HG03045 (cell line): Measurements from ENCODE around the gene C22orf39.
"Not testable (repeated sequence)": the region's sequence is repeated elsewhere in the genome, so short reads cannot be mapped to it uniquely, and the experiment has no call there.

Experiments
- ATAC-seq: cut with Tn5 transposase; IDR thresholded peaks from one replicate; pipeline ENCODE4 v1.9.1; 2021; ENCODE audit warnings: mild to moderate bottlenecking, moderate library complexity; ENCODE audit not compliant: unreplicated experiment

C22orf39 gene

GRCh38 chr22:19455033-19455432 is 7.5 kb upstream of the C22orf39 start:
- ATAC-seq, result no peak

GRCh38 chr22:19454156-19454555 is 6.6 kb upstream of the C22orf39 start:
- no peak for ATAC-seq

DNA sequence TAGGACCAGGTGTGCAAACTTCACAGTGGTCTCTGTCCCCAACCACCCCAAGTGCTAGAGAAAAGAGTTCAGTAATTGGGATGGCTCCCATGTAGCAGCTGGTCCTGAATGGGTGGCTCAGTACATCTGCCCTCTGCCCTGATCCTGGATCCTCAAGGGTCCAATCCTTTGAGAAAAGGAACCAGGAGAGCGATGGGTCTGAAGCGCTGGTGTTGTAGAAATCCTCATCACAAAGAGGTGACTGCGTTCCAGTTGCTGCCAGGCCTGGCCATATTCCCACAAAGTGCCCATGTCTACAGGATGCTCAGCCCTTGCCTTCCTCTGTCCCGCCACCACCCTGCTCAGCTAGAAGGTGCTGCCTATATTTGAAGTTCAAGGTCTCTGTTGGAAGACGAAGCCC is 6.2 kb upstream of the C22orf39 start:
- no peak for ATAC-seq

DNA sequence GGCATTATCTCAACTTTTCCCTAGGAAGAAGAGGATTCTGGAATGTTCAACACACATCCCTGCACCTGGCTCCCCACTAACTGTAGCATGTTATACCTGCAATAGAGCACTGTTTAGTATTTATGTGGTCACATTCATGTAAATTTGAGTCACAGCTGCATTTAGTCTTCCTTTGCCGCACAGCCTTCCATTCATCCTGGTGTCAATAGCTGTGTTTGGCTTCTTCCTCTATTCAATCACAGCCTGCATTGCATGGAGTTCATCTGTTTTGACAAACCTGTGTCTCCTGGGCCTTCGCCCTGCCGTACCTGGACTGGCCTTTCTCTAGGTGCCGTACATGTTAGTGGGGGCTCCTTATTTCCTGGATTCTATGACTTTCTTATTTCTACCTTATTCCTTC is 4.1 kb upstream of the C22orf39 start:
- no peak for ATAC-seq

DNA sequence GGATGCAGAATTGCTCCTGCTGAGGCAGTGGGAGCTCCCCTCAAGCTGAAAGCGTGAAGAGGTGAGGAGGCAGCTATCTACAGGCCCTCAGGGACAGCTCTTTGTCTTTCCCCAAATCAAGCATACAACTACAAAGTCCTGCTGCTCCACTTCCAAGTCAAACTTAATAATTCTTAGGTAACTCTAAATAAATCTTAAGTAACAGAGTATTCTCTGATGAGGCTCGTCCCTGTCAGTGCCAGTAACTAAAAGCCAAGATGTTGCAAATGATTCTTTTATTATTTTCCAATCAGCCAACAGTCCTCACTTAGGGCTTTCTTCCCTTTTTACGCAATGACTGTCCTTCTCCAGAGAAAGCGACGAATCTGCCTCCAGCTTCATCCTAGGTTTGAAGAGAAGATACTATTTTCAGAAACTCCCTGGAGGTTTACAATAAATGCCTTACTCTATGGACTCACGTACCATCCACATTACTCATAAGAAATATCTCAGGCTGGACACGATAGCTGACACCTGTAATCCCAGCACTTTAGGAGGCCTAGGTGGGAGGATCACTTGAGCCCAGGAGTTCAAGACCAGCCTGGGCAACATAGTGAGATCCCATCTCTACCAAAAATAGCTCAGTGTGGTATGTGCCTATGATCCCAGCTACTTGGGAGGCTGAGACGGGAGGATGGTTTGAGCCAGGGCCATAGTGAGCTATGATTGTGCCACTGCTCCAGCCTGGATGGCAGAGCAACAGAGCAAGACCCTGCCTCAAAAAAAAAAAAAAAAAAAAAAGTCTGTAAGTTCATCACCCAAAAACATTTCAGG is 3.1 kb upstream of the C22orf39 start:
- no peak for ATAC-seq

- no peak for ATAC-seq
These were observed 1.9 kb upstream of the C22orf39 start for GRCh38 chr22:19449422-19449767.

DNA sequence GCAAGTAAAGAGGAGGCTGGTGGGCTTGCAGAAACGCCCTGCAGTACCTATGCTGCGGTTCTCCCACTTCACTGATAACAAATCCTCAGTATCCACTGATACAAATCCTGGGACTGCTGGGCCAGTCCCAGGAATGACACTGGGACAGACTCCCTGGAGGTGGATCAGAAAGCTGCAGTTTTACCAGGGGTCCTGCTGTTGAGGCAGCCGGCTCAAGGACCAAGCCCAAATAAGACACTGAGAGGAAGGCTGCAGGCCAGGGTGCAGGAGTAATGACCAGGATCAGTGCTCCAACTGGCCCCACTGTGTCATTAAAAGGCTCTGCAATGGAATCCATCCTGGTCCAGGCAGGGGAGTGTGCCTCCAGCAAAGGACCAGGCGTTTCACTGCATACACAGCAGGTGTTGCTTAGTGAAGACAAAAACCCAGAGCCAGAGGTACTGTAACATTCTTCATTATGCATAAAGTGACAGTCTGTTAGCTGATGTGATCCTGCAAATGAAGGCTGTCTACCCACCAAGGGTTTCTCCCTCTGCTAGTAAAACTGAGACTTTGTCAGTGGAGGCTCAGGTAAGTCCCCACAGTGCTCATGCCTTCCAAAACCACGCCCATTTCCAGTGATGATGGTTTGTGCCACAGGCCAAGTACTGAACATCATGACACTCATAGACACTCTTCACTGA is 1.4 kb upstream of the C22orf39 start:
- ATAC-seq, result no peak

- ATAC-seq, result no peak
These were observed 631 bp upstream of the C22orf39 start for GRCh38 chr22:19448076-19448607.

DNA sequence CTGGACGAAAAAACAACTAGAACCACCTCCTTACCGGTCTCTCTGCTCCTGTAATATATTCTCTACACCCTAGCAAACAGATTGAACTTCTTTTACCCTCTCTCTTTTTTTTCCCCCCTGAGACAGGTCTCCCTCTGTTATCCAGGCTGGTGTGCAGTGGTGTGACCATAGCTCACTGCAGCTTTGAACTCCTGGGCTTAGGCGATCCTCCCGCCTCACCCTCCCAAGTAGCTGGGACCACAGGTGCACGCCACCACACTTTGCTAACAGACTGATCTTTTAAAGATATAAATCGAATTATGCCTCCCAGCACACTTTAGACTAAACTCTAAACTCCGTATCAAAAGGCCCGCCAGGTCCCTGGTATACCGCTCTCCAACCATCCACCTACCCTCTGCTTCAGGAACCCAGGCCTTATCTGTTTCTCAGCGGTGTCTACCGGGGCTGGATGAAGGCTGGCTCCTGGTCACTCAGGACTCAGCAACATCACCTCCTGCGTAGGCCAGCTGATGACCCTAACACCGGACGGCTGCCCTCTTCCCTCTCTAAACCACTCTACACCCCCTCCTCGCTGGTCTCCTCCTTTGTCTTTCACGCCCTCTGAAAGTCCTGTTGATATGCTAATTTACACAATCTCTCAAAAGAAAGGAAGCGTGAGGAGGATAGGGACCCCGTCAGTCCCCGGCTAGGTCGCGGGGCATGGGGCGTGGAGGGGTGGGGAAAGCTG is 745 bp downstream of the C22orf39 start:
- ATAC-seq, result no peak

GRCh38 chr22:19445279-19445982 is 2.1 kb downstream of the C22orf39 start:
- ATAC-seq, result not testable (repeated sequence)

GRCh38 chr22:19443544-19444211 is 3.8 kb downstream of the C22orf39 start:
- ATAC-seq, result no peak

- ATAC-seq, result no peak
These were observed 5.3 kb downstream of the C22orf39 start for GRCh38 chr22:19442166-19442565.

DNA sequence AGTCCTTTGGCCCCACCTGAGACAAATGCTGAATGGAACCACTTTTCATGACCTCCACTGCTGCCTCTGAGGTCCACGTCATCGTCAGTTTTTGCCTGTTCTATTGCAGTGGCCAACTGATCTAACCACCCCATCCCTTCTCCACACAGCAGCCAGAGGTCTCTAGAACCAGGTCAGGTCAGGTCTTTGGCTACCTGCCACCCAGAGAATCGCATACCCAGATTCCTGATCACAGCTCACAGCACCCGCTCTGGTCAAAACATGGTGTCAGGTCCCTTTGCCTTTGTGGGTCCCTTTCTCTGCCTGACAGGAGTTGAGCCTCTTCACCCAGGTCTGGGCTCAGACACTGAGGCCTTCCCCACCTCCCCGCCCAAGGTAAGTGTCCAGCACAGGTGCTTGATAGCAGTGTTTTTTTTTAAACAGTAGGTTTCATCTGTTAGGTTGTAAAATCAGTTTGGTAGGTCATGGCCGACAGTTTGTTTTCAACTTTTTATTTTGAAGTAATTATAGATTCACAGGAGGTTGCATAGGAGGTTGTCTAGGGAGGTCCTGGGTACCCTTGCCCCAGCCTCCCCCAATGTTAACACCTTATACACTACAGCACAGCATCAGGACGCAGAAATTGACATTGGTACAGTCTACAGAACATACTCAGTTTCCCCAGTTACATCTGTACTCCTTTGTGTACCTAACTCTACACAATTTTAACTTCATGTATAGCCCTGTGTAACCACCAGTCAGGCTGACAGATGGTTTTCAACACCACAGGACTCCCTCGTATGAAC is 6.9 kb downstream of the C22orf39 start:
- ATAC-seq, result no peak

DNA sequence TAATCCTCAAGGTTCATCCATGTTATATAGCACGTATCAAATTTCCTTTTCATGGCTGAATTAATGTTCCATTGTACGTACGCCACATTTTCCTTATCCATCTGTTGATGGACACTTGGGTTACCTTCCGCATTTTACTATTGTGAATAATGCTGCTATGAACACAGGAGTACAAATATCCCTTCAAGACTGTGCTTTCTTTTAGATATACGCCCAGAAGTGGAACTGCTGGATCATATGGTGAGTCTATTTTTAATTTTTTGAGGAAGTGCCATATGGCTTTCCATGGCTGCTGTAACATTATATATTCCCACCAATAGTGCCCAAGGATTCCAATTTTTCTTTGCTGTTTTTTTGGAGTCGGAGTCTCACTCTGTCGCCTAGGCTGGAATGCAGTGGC is 9.2 kb downstream of the C22orf39 start:
- ATAC-seq, result no peak

DNA sequence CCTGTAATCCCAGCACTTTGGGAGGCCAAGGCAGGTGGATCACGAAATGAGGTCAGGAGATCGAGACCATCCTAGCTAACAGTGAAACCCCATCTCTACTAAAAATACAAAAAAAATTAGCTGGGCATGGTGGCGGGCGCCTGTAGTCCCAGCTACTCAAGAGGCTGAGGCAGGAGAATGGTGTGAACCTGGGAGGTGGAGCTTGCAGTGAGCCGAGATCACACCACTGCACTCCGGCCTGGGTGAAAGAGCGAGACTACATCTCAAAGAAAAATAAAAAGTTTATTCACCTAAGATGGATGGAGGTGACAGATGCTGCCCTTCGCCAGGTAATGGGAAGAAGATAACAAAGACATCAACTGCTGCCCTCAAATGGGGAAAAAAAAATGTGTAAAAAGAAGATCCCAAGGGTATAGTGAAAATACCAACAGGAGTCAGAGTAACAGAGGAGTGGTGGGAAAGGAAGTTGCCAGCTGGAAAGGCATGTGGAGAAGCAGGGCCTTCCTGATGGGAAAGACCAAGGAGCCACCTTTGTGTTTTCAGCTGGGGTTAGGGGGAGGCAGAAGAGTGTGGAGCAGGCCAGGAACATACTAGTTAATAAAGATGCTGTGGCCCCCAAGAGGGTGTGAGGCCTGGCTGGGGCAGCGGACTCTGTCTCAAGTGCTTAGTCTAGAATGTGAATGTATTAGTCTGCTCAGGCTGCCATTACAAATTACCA is 10.9 kb downstream of the C22orf39 start:
- ATAC-seq, result not testable (repeated sequence)

GRCh38 chr22:19434829-19435580 is 12.5 kb downstream of the C22orf39 start:
- no peak for ATAC-seq

- no peak for ATAC-seq
These were observed 13.1 kb downstream of the C22orf39 start for GRCh38 chr22:19434401-19434800.

- peak; percentile 73 for ATAC-seq
These were observed 15.2 kb downstream of the C22orf39 start, which contains the start of gene MRPL40 for GRCh38 chr22:19432133-19432851. MRPL40 (plus strand) TSS chr22:19432545; CDS start chr22:19432555, 10 bp downstream.
